ENCODE data around the gene METTL13. TPM values are rescaled to one million over a fixed set of nuclear protein-coding genes. Genes with fewer than 3 reads are reported as not detected.

METTL13 gene
- total RNA-seq, 2 experiments from 2014 or later = 28.3 to 35.4 TPM

DNA sequence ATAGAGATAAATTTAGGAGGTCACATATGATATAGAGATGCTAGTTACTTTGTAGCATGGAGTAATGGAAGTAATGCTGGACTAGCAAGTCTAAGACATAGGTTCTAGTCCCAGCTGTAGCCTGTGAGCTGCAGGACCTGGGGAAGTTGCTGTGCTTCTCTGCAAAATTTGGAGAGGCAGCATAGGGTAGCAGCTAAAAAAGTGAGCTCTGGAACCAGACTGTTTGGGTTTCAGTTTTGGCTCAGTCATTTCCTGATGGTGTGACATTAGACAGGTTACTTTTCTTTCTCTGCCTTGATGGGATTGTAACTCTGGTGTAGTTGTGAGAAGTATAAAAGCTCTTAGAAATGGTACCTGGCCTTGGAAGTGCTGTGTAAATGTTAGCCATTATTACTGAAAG, 3.3 kb downstream of the METTL13 start:
- Histone ChIP-seq H3K36me3 (ENCODE audit: insufficient read depth, low read length) (peaks cover 63% of the 10 kb centered on the region), H3K4me1 (ENCODE audit: insufficient read depth, low read length, poor library complexity, severe bottlenecking) (peaks cover 34% of the 10 kb centered on the region)

GRCh38 chr1:171785766-171786165, 4.3 kb downstream of the METTL13 start:
- DNase-seq (ENCODE audit: low spot score) = no peak
- Histone ChIP-seq H3K27ac (ENCODE audit: low read depth, low read length, poor library complexity, severe bottlenecking) (no peak overlapping the region), H3K9me2 (ENCODE audit: insufficient read depth, low read length) (no peaks in the 10 kb centered on the region), H3K4me2 (ENCODE audit: low read length) (no peak overlapping the region), H2AFZ (ENCODE audit: low read length) (no peak overlapping the region), H3K4me1 (ENCODE audit: insufficient read depth, low read length, poor library complexity, severe bottlenecking) (peaks cover 27% of the 10 kb centered on the region), H3K36me3 (ENCODE audit: insufficient read depth, low read length) (peaks cover 73% of the 10 kb centered on the region), H3K79me2 (ENCODE audit: insufficient read depth, low read depth, low read length) (peaks cover 38% of the 10 kb centered on the region), H3K4me3 (ENCODE audit: low read depth, low read length, poor library complexity, severe bottlenecking) (no peak overlapping the region), H3K9me3 (ENCODE audit: low read length) (no peaks in the 10 kb centered on the region), H4K20me1 (ENCODE audit: insufficient read depth, low read length) (peaks cover 5% of the 10 kb centered on the region; the same call in 1 of the 2 replicates)
- no TSS peak for BruUV-seq (replicated peaks)
- TF ChIP-seq CTCF (conservative IDR thresholded peaks at IDR 0.05; ENCODE audit: low read length) = no peak
- no peak for TF ChIP-seq EZH2phosphoT487 (IDR thresholded peaks at IDR 0.05; ENCODE audit: borderline replicate concordance, low read depth, low read length)
- intact Hi-C loops (cut with micrococcal nuclease; ENCODE audit: unreplicated experiment) = no loop called here
- ChIA-PET CTCF (ENCODE audit: unreplicated experiment) (no interaction called here), POLR2A (interaction anchor here (0.6 to 0.9 kb wide), 2 partner anchors 18 to 255 kb away, joined by 3 to 4 read pairs; no protein-coding TSS in a partner anchor)

More for the DNA sequence above, 3.3 kb downstream of the METTL13 start:
- intact Hi-C loops (cut with micrococcal nuclease; ENCODE audit: unreplicated experiment) = loop anchor here (5.0 kb wide), 2 partner anchors 137 to 297 kb away; partner anchors contain the start of gene PRRC2C
- BruUV-seq (replicated peaks) = no TSS peak
- Histone ChIP-seq H4K20me1 (ENCODE audit: insufficient read depth, low read length) (peaks cover 5% of the 10 kb centered on the region; the same call in 1 of the 2 replicates), H3K4me3 (ENCODE audit: low read depth, low read length, poor library complexity, severe bottlenecking) (peak overlapping the region; percentile 40), H3K4me2 (ENCODE audit: low read length) (peak overlapping the region; percentile 50), H3K9me2 (ENCODE audit: insufficient read depth, low read length) (no peaks in the 10 kb centered on the region), H2AFZ (ENCODE audit: low read length) (no peak overlapping the region), H3K9me3 (ENCODE audit: low read length) (no peaks in the 10 kb centered on the region), H3K27ac (ENCODE audit: low read depth, low read length, poor library complexity, severe bottlenecking) (no peak overlapping the region), H3K79me2 (ENCODE audit: insufficient read depth, low read depth, low read length) (peaks cover 38% of the 10 kb centered on the region)
- ChIA-PET CTCF (ENCODE audit: unreplicated experiment) (interaction anchor here (0.5 kb wide), 1 partner anchor 42 kb away, joined by 3 read pairs; no protein-coding TSS in a partner anchor), POLR2A (interaction anchor here (0.8 to 1.4 kb wide), 3 partner anchors 11 to 41 kb away, joined by 3 to 6 read pairs (median 3); no protein-coding TSS in a partner anchor)
- no peak for TF ChIP-seq CTCF (conservative IDR thresholded peaks at IDR 0.05; ENCODE audit: low read length)
- DNase-seq (ENCODE audit: low spot score) = no peak

- Histone ChIP-seq H3K9me3 (ENCODE audit: low read length) (no peaks in the 10 kb centered on the region), H3K4me1 (ENCODE audit: insufficient read depth, low read length, poor library complexity, severe bottlenecking) (peaks cover 25% of the 10 kb centered on the region), H3K36me3 (ENCODE audit: insufficient read depth, low read length) (peaks cover 80% of the 10 kb centered on the region), H2AFZ (ENCODE audit: low read length) (no peak overlapping the region), H3K9me2 (ENCODE audit: insufficient read depth, low read length) (no peaks in the 10 kb centered on the region), H4K20me1 (ENCODE audit: insufficient read depth, low read length) (peaks cover 5% of the 10 kb centered on the region; the same call in 1 of the 2 replicates), H3K4me2 (ENCODE audit: low read length) (no peak overlapping the region), H3K27ac (ENCODE audit: low read depth, low read length, poor library complexity, severe bottlenecking) (no peak overlapping the region), H3K79me2 (ENCODE audit: insufficient read depth, low read depth, low read length) (peaks cover 38% of the 10 kb centered on the region), H3K4me3 (ENCODE audit: low read depth, low read length, poor library complexity, severe bottlenecking) (no peak overlapping the region)
- CTCF ChIA-PET (ENCODE audit: unreplicated experiment) = no interaction called here
- intact Hi-C loops (cut with micrococcal nuclease; ENCODE audit: unreplicated experiment) = no loop called here
- POLR2A ChIA-PET = interaction anchor here (0.5 to 1.2 kb wide), 3 partner anchors 8 to 44 kb away, joined by 3 read pairs; no protein-coding TSS in a partner anchor
- DNase-seq (ENCODE audit: low spot score) = no peak
- BruUV-seq (replicated peaks) = no TSS peak
- TF ChIP-seq EZH2phosphoT487 (IDR thresholded peaks at IDR 0.05; ENCODE audit: borderline replicate concordance, low read depth, low read length) (no peak), CTCF (conservative IDR thresholded peaks at IDR 0.05; ENCODE audit: low read length) (no peak)
Measured at GRCh38 chr1:171786534-171786933, 5.1 kb downstream of the METTL13 start.

Measured in OCI-LY7 (cell line).